Right atrium auricular region (tissue), 2 donors: ENCODE measurements around the gene ACTL8. TPM values are rescaled to one million over a fixed set of nuclear protein-coding genes. Genes with fewer than 3 reads are reported as not detected.

Experiments used
- DNase-seq: peaks from one replicate; pipeline ENCODE4 v3.0.0-alpha.2; 2019; ENCODE audit warnings: low spot score
- H3K27ac ChIP-seq, 2 donors: fragments of 200-600 bp; sonication (generic); 1 replicate in 1 of 2; 2 replicates in 1 of 2; pipeline ENCODE4 v1.5.1; 2016 to 2019
- H3K27me3 ChIP-seq, 2 donors: fragments of 200-600 bp; sonication (generic); one replicate each; pipeline versions ENCODE4 v1.5.1 to v1.6.0; 2017 to 2019
- H3K36me3 ChIP-seq: fragments of 200-600 bp; sonication (generic); one replicate; pipeline ENCODE4 v1.5.1; 2016
- H3K4me1 ChIP-seq, 2 donors: fragments of 200-600 bp; sonication (generic); one replicate each; pipeline versions ENCODE4 v1.5.1 to v1.6.0; 2017 to 2019
- H3K4me3 ChIP-seq, 2 donors: fragments of 200-600 bp; sonication (generic); 1 replicate in 1 of 2; 2 replicates in 1 of 2; pipeline ENCODE4 v1.5.1; 2017 to 2019; ENCODE audit warnings: mild to moderate bottlenecking in 1 of 2, moderate library complexity in 1 of 2
- H3K9me3 ChIP-seq, 2 donors: fragments of 200-600 bp; sonication (generic); one replicate each; pipeline ENCODE4 v1.5.1; 2019
- CTCF ChIP-seq, 2 donors: fragments of 200-600 bp; sonication (generic); IDR thresholded peaks; one replicate each; pipeline ENCODE4 v1.5.1; 2019; ENCODE audit warnings: antibody characterized with exemption in 2 of 2
- total RNA-seq, 2 donors: library from RNA; depleted of rRNA; stranded (reverse); fragments of >200 nt; gene quantifications; one replicate each; pipeline ENCODE4 v1.1.0, GENCODE V29; 2016

ACTL8 gene
- total RNA-seq, 2 donors from 2014 or later: not detected

GRCh38 chr1:17865912-17866739 is 111.0 kb downstream of the ACTL8 start:
- TF ChIP-seq CTCF (IDR thresholded peaks at IDR 0.05): no peak
- Histone ChIP-seq H3K27me3 (no peaks in the 10 kb centered on the region), H3K36me3 (no peaks in the 10 kb centered on the region), H3K4me3 (no peak overlapping the region), H3K27ac (no peak overlapping the region), H3K9me3 (no peaks in the 10 kb centered on the region), H3K4me1 (no peaks in the 10 kb centered on the region)
- DNase-seq: no peak

- Histone ChIP-seq H3K27ac (no peak overlapping the region), H3K9me3 (no peaks in the 10 kb centered on the region), H3K4me1 (no peaks in the 10 kb centered on the region), H3K36me3 (no peaks in the 10 kb centered on the region), H3K27me3 (no peaks in the 10 kb centered on the region), H3K4me3 (no peak overlapping the region)
- no peak for DNase-seq
- TF ChIP-seq CTCF (IDR thresholded peaks at IDR 0.05): no peak
These were observed 111.6 kb downstream of the ACTL8 start for GRCh38 chr1:17866740-17867029.

GRCh38 chr1:17867470-17867869 is 112.3 kb downstream of the ACTL8 start:
- TF ChIP-seq CTCF (IDR thresholded peaks at IDR 0.05): no peak
- H3K36me3 ChIP-seq: no peaks in the 10 kb centered on the region
- H3K4me1 ChIP-seq: no peaks in the 10 kb centered on the region
- H3K9me3 ChIP-seq: no peaks in the 10 kb centered on the region
- no peak overlapping the region for H3K4me3 ChIP-seq
- no peak for DNase-seq
- no peaks in the 10 kb centered on the region for H3K27me3 ChIP-seq
- no peak overlapping the region for H3K27ac ChIP-seq

GRCh38 chr1:17869815-17870214 is 114.7 kb downstream of the ACTL8 start:
- H3K27me3 ChIP-seq: no peaks in the 10 kb centered on the region
- DNase-seq: no peak
- H3K4me3 ChIP-seq: no peak overlapping the region
- H3K36me3 ChIP-seq: no peaks in the 10 kb centered on the region
- no peak for TF ChIP-seq CTCF (IDR thresholded peaks at IDR 0.05)
- no peak overlapping the region for H3K27ac ChIP-seq
- H3K4me1 ChIP-seq: peaks cover 0 to 9% of the 10 kb centered on the region in 2 donors
- H3K9me3 ChIP-seq: no peaks in the 10 kb centered on the region

GRCh38 chr1:17870679-17871078 is 115.5 kb downstream of the ACTL8 start:
- no peak for TF ChIP-seq CTCF (IDR thresholded peaks at IDR 0.05)
- Histone ChIP-seq H3K4me3 (no peak overlapping the region), H3K4me1 (peaks cover 0 to 13% of the 10 kb centered on the region in 2 donors), H3K9me3 (no peaks in the 10 kb centered on the region), H3K36me3 (no peaks in the 10 kb centered on the region), H3K27me3 (no peaks in the 10 kb centered on the region), H3K27ac (no peak overlapping the region)
- DNase-seq: no peak
